Subcutaneous abdominal adipose tissue (tissue), 5 donors: ENCODE data around the gene APBB1IP.
"Not testable (repeated sequence)": the region's sequence is repeated elsewhere in the genome, so short reads cannot be mapped to it uniquely, and the experiment has no call there.

Source experiments
- H3K27ac ChIP-seq: one replicate; pipeline ENCODE4 v1.7.0; 2013; ENCODE audit warnings: low read depth, mild to moderate bottlenecking, inconsistent platforms, low read length, moderate library complexity
- H3K27me3 ChIP-seq, 5 donors: one replicate each; pipeline ENCODE4 v1.7.0; 2013; ENCODE audit warnings: low read length in 5 of 5, inconsistent platforms in 1 of 5; ENCODE audit not compliant: control insufficient read depth in 5 of 5, insufficient read depth in 4 of 5
- H3K36me3 ChIP-seq, 5 donors: one replicate each; pipeline ENCODE4 v1.7.0; 2013; ENCODE audit warnings: low read length in 5 of 5; ENCODE audit not compliant: control insufficient read depth in 5 of 5, insufficient read depth in 5 of 5
- H3K4me1 ChIP-seq, 5 donors: one replicate each; pipeline ENCODE4 v1.7.0; 2013; ENCODE audit warnings: low read length in 5 of 5, mild to moderate bottlenecking in 3 of 5, moderate library complexity in 1 of 5; ENCODE audit not compliant: control insufficient read depth in 5 of 5, insufficient read depth in 5 of 5
- H3K4me3 ChIP-seq, 5 donors: one replicate each; pipeline ENCODE4 v1.7.0; 2013; ENCODE audit warnings: low read length in 5 of 5, low read depth in 1 of 5
- H3K9ac ChIP-seq, 5 donors: one replicate each; pipeline ENCODE4 v1.7.0; 2013; ENCODE audit warnings: low read length in 5 of 5, mild to moderate bottlenecking in 4 of 5, moderate library complexity in 3 of 5
- H3K9me3 ChIP-seq, 5 donors: one replicate each; pipeline ENCODE4 v1.7.0; 2013; ENCODE audit warnings: low read length in 5 of 5; ENCODE audit not compliant: control insufficient read depth in 5 of 5
- donor health status: healthy.
- donor health status: healthy.
- donor health status: healthy.
- donor health status: healthy.
- donor health status: healthy.

The APBB1IP gene

GRCh38 chr10:26474026-26474425, 35.9 kb downstream of the APBB1IP start:
- H3K9me3 ChIP-seq: no peaks in the 10 kb centered on the region

GRCh38 chr10:26474845-26475244, 36.7 kb downstream of the APBB1IP start:
- not testable (repeated sequence) for H3K27me3 ChIP-seq, H3K4me3 ChIP-seq, H3K36me3 ChIP-seq, H3K9me3 ChIP-seq, H3K9ac ChIP-seq
- Histone ChIP-seq H3K27ac (peak overlapping the region; percentile 55), H3K4me1 (peaks cover 1 to 33% (median 25%) of the 10 kb centered on the region in 5 donors)

More at GRCh38 chr10:26474026-26474425, 35.9 kb downstream of the APBB1IP start:
- H3K9ac ChIP-seq: no peak overlapping the region
- H3K36me3 ChIP-seq: no peaks in the 10 kb centered on the region
- H3K27ac ChIP-seq: peak overlapping the region; percentile 55
- H3K27me3 ChIP-seq: no peaks in the 10 kb centered on the region
- H3K4me3 ChIP-seq: no peak overlapping the region
- peaks cover 1 to 29% (median 19%) of the 10 kb centered on the region in 5 donors for H3K4me1 ChIP-seq

GRCh38 chr10:26475386-26475785, 37.2 kb downstream of the APBB1IP start:
- peak overlapping the region; percentile 55 for H3K27ac ChIP-seq
- no peak overlapping the region for H3K4me3 ChIP-seq
- no peaks in the 10 kb centered on the region for H3K36me3 ChIP-seq
- no peak overlapping the region for H3K9ac ChIP-seq
- H3K27me3 ChIP-seq: no peaks in the 10 kb centered on the region
- H3K4me1 ChIP-seq: peaks cover 3 to 38% (median 30%) of the 10 kb centered on the region in 5 donors
- no peaks in the 10 kb centered on the region for H3K9me3 ChIP-seq

GRCh38 chr10:26477501-26477900, 39.4 kb downstream of the APBB1IP start:
- Histone ChIP-seq H3K4me3 (no peak overlapping the region), H3K9me3 (no peaks in the 10 kb centered on the region), H3K27me3 (no peaks in the 10 kb centered on the region), H3K36me3 (no peaks in the 10 kb centered on the region), H3K4me1 (peaks cover 3 to 36% (median 30%) of the 10 kb centered on the region in 5 donors), H3K9ac (no peak overlapping the region), H3K27ac (peak overlapping the region; percentile 55)

- Histone ChIP-seq H3K9ac (no peak overlapping the region), H3K27me3 (no peaks in the 10 kb centered on the region), H3K9me3 (no peaks in the 10 kb centered on the region), H3K4me1 (peaks cover 3 to 36% (median 29%) of the 10 kb centered on the region in 5 donors), H3K36me3 (no peaks in the 10 kb centered on the region), H3K4me3 (no peak overlapping the region), H3K27ac (peak overlapping the region; percentile 55)
These were observed 39.9 kb downstream of the APBB1IP start for GRCh38 chr10:26478061-26478460.

- H3K4me3 ChIP-seq: no peak overlapping the region
- no peaks in the 10 kb centered on the region for H3K36me3 ChIP-seq
- peaks cover 2 to 33% (median 19%) of the 10 kb centered on the region in 5 donors for H3K4me1 ChIP-seq
- no peaks in the 10 kb centered on the region for H3K9me3 ChIP-seq
- H3K9ac ChIP-seq: peak overlapping the region in 2 of 5 donors; percentile 35 to 48
- no peaks in the 10 kb centered on the region for H3K27me3 ChIP-seq
- H3K27ac ChIP-seq: peak overlapping the region; percentile 89
These were observed 41.8 kb downstream of the APBB1IP start for GRCh38 chr10:26479766-26480492.

GRCh38 chr10:26481315-26481692, 43.2 kb downstream of the APBB1IP start:
- no peaks in the 10 kb centered on the region for H3K27me3 ChIP-seq
- H3K4me1 ChIP-seq: peaks cover 2 to 44% (median 29%) of the 10 kb centered on the region in 5 donors
- peak overlapping the region; percentile 89 for H3K27ac ChIP-seq
- H3K36me3 ChIP-seq: no peaks in the 10 kb centered on the region
- H3K9me3 ChIP-seq: no peaks in the 10 kb centered on the region
- H3K9ac ChIP-seq: no peak overlapping the region
- no peak overlapping the region for H3K4me3 ChIP-seq

GRCh38 chr10:26481914-26482550, 43.9 kb downstream of the APBB1IP start:
- Histone ChIP-seq H3K9me3 (no peaks in the 10 kb centered on the region), H3K4me1 (peaks cover 2 to 50% (median 35%) of the 10 kb centered on the region in 5 donors), H3K27me3 (no peaks in the 10 kb centered on the region), H3K9ac (no peak overlapping the region), H3K27ac (peak overlapping the region; percentile 89), H3K36me3 (no peaks in the 10 kb centered on the region), H3K4me3 (no peak overlapping the region)

GRCh38 chr10:26483554-26483953, 45.4 kb downstream of the APBB1IP start:
- H3K4me1 ChIP-seq: peaks cover 4 to 53% (median 41%) of the 10 kb centered on the region in 5 donors
- no peaks in the 10 kb centered on the region for H3K9me3 ChIP-seq
- H3K27me3 ChIP-seq: no peaks in the 10 kb centered on the region
- no peak overlapping the region for H3K9ac ChIP-seq
- H3K27ac ChIP-seq: peak overlapping the region; percentile 89
- no peaks in the 10 kb centered on the region for H3K36me3 ChIP-seq
- H3K4me3 ChIP-seq: no peak overlapping the region
